ENCODE measurements around the gene MRPS25. TPM values are rescaled to one million over a fixed set of nuclear protein-coding genes. Genes with fewer than 3 reads are reported as not detected.

The MRPS25 gene
- total RNA-seq, 1 donor from 2014 or later = 27.0 TPM

DNA sequence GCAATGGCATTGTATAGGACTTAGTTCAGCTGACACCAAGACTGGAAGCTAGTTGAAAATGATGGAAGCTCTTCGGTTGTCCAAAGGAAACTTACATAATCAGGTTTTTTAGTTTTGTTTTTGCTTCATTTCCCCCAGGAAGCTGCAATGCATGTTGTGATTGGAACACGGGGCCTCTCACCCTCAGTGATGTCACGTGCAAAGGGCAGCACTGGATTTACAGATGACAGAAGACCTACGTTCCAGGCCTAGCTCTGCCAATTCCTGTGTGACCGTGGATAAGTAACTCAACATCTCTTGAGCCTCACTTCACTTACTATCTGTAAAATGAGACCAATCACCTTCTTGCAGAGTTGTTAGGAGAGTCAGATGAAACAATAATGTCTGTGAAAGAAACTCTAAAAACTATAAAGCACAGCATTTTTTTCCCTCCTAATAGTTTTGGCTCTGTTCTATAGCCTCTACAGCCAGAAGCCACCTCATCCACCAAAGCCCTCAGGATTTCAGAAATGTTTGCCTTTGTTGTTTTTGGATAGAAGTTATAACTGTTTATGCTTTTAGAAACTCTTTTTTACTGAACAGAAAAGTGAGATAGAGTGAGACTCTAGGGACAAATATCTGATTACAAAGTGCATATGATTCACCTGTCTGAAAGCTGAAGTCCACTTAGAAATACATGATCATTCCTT, 29.2 kb upstream of the MRPS25 start:
- Histone ChIP-seq H3K27ac (no peak overlapping the region), H3K4me3 (no peak overlapping the region), H3K36me3 (peaks cover 0 to 45% of the 10 kb centered on the region in 2 donors), H3K4me1 (peaks cover 18% of the 10 kb centered on the region), H3K9me3 (no peaks in the 10 kb centered on the region), H3K27me3 (no peaks in the 10 kb centered on the region)
- no peak for TF ChIP-seq POLR2A (IDR thresholded peaks at IDR 0.05)
- intact Hi-C loops (cut with DNase I) = no loop called here
- no peak for DNase-seq (ENCODE audit: extremely low spot score in 2 of 2)

DNA sequence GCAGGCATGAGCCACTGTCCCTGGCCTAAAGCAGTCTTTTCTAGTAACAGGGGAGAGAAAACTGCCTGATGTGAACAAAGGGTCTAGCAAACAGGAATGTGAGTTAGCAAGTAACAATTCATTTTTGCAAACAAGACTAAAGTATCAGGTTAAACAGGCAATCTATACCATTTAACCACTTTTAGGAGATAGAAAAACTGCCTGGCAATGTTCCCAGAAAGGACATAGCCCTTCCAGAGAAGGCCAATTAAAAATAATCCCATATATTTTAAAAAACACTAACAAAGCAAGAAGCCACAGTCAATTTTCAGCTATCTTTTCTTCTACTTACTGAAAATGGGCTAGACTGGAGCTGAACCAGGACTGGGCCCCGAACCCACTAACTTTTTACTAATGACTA, 27.6 kb upstream of the MRPS25 start:
- Histone ChIP-seq H3K4me3 (no peak overlapping the region), H3K27ac (no peak overlapping the region), H3K27me3 (no peaks in the 10 kb centered on the region), H3K36me3 (peaks cover 0 to 54% of the 10 kb centered on the region in 2 donors), H3K9me3 (no peaks in the 10 kb centered on the region), H3K4me1 (peaks cover 11% of the 10 kb centered on the region)
- intact Hi-C loops (cut with DNase I) = no loop called here
- TF ChIP-seq POLR2A (IDR thresholded peaks at IDR 0.05) (no peak), POLR2AphosphoS5 (IDR thresholded peaks at IDR 0.05; ENCODE audit: insufficient read depth in 1 of 2, low read depth in 1 of 2) (no peak)
- TF ChIP-seq, protein P1, sequence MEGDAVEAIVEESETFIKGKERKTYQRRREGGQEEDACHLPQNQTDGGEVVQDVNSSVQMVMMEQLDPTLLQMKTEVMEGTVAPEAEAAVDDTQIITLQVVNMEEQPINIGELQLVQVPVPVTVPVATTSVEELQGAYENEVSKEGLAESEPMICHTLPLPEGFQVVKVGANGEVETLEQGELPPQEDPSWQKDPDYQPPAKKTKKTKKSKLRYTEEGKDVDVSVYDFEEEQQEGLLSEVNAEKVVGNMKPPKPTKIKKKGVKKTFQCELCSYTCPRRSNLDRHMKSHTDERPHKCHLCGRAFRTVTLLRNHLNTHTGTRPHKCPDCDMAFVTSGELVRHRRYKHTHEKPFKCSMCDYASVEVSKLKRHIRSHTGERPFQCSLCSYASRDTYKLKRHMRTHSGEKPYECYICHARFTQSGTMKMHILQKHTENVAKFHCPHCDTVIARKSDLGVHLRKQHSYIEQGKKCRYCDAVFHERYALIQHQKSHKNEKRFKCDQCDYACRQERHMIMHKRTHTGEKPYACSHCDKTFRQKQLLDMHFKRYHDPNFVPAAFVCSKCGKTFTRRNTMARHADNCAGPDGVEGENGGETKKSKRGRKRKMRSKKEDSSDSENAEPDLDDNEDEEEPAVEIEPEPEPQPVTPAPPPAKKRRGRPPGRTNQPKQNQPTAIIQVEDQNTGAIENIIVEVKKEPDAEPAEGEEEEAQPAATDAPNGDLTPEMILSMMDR (IDR thresholded peaks at IDR 0.05) = no peak
- no peak for DNase-seq (ENCODE audit: extremely low spot score in 2 of 2)

DNA sequence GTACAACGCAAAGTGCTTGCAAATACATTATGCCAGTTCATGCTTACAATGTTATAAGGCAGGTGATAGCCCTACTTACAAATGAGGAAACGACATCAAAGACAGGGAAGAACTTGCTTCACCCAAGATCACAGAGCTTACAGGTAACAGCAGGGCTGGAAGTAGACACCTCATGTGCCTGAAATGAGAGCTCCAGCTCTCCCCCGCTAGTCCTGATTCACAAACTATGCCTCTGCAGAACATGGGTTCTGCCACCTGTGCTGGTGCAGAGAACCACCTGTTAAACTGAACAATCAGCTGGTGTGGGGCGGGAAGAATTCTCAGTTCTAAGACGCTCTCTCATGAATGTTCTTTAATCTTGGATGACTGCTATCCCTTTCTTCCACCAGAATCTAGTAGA, 26.5 kb upstream of the MRPS25 start:
- Histone ChIP-seq H3K4me3 (no peak overlapping the region), H3K27ac (no peak overlapping the region), H3K36me3 (peaks cover 0 to 65% of the 10 kb centered on the region in 2 donors), H3K27me3 (no peaks in the 10 kb centered on the region), H3K9me3 (no peaks in the 10 kb centered on the region), H3K4me1 (no peaks in the 10 kb centered on the region)
- DNase-seq (ENCODE audit: extremely low spot score in 2 of 2) = no peak
- intact Hi-C loops (cut with DNase I) = no loop called here
- TF ChIP-seq POLR2AphosphoS5 (IDR thresholded peaks at IDR 0.05; ENCODE audit: insufficient read depth in 1 of 2, low read depth in 1 of 2) (no peak), POLR2A (IDR thresholded peaks at IDR 0.05) (no peak)
- TF ChIP-seq, protein P1 (IDR thresholded peaks at IDR 0.05) = no peak

DNA sequence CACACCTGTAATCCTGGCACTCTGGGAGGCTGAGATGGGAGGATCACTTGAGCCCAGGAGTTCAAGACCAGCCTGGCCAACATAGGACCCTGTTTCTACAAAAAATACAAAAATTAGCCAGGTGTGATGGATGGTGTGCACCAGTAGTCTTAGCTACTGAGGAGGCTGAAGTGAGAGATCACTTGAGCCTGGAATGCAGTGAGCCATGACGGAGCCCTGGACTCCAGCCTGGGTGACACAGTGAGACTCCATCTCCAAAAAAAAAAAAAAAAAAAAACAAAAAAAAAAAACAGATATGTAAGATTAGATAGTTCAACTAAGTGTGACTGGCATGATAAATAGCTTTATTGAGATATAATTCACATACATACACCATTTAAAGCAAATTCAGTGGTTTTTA, 24.1 kb upstream of the MRPS25 start:
- H3K27me3 ChIP-seq = no peaks in the 10 kb centered on the region
- intact Hi-C loops (cut with DNase I) = no loop called here
- H3K4me1 ChIP-seq = no peaks in the 10 kb centered on the region
- TF ChIP-seq, protein P1 (IDR thresholded peaks at IDR 0.05) = no peak
- no peak for TF ChIP-seq POLR2AphosphoS5 (IDR thresholded peaks at IDR 0.05; ENCODE audit: insufficient read depth in 1 of 2, low read depth in 1 of 2)
- no peak for TF ChIP-seq POLR2A (IDR thresholded peaks at IDR 0.05)
- no peak overlapping the region for H3K4me3 ChIP-seq
- no peaks in the 10 kb centered on the region for H3K9me3 ChIP-seq
- no peak overlapping the region for H3K27ac ChIP-seq
- peaks cover 0 to 66% of the 10 kb centered on the region in 2 donors for H3K36me3 ChIP-seq
- DNase-seq (ENCODE audit: extremely low spot score in 2 of 2) = no peak

DNA sequence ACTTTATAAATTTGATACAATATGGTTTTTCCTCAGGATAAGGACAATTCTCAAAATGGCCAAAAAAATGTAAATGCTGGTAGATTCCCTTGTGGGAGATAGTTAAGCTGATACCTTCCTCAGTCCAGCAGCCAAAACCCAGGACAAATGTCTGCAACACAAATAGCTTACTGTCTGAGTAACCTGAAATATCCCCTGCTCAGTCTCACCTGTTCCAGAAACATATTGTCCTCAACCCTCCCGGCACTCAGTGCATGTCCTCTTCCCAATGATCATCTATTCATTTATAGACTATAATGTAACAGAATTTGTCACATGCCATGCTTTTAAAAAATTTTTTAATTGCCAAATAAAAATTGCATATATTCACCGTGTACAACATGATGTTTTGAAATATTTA, 21.6 kb upstream of the MRPS25 start:
- TF ChIP-seq POLR2A (IDR thresholded peaks at IDR 0.05) = no peak
- TF ChIP-seq POLR2AphosphoS5 (IDR thresholded peaks at IDR 0.05; ENCODE audit: insufficient read depth in 1 of 2, low read depth in 1 of 2) = no peak
- TF ChIP-seq, protein P1 (IDR thresholded peaks at IDR 0.05) = no peak

More for the DNA sequence above, 21.6 kb upstream of the MRPS25 start:
- intact Hi-C loops (cut with DNase I) = no loop called here
- Histone ChIP-seq H3K27me3 (no peaks in the 10 kb centered on the region), H3K4me1 (no peaks in the 10 kb centered on the region), H3K36me3 (peaks cover 0 to 76% of the 10 kb centered on the region in 2 donors), H3K4me3 (no peak overlapping the region), H3K27ac (no peak overlapping the region), H3K9me3 (no peaks in the 10 kb centered on the region)
- no peak for DNase-seq (ENCODE audit: extremely low spot score in 2 of 2)

Data from vagina (tissue), 2 donors.